Natural killer cell (primary cell): ENCODE measurements around the gene GIMAP8. TPM values are rescaled to one million over a fixed set of nuclear protein-coding genes. Genes with fewer than 3 reads are reported as not detected.

Source experiments
- ATAC-seq, 3 donors: fragments of 150-1000 bp in 2 of 3; fragments of 200-7000 bp in 1 of 3; cut with Tn5 transposase; 1 replicate in 1 of 3; 2 replicates in 2 of 3; pipeline ENCODE4 v1.10.0; 2021; ENCODE audit warnings: mild to moderate bottlenecking in 2 of 3, moderate library complexity in 2 of 3
- DNase-seq, 2 donors: peaks; one replicate each; pipeline versions ENCODE4 v3.0.0 to v3.0.0-alpha.2; 2013 to 2021; ENCODE audit warnings: mixed read lengths in 1 of 2
- H3K27ac ChIP-seq: one replicate; pipeline ENCODE4 v1.5.1; 2013; ENCODE audit warnings: mild to moderate bottlenecking, low read length
- H3K27me3 ChIP-seq: one replicate; pipeline ENCODE4 v1.6.1; 2013; ENCODE audit warnings: low read length; ENCODE audit not compliant: control insufficient read depth, insufficient read depth
- H3K36me3 ChIP-seq: one replicate; pipeline ENCODE4 v1.6.1; 2013; ENCODE audit warnings: low read length; ENCODE audit not compliant: control insufficient read depth, insufficient read depth
- H3K4me1 ChIP-seq: one replicate; pipeline ENCODE4 v1.6.1; 2013; ENCODE audit warnings: low read length; ENCODE audit not compliant: control insufficient read depth, insufficient read depth
- H3K4me3 ChIP-seq: one replicate; pipeline ENCODE4 v1.5.1; 2013; ENCODE audit warnings: low read length
- H3K9me3 ChIP-seq: one replicate; pipeline ENCODE4 v1.6.1; 2013; ENCODE audit warnings: low read length; ENCODE audit not compliant: control insufficient read depth, insufficient read depth
- H3K27ac Mint-ChIP-seq, 2 donors: one replicate each; pipeline ENCODE4 v1.8.0; 2022; ENCODE audit warnings: mild to moderate bottlenecking in 2 of 2, mixed read lengths in 2 of 2, moderate library complexity in 1 of 2
- H3K27me3 Mint-ChIP-seq, 2 donors: one replicate each; pipeline ENCODE4 v1.8.0; 2022; ENCODE audit warnings: low read depth in 2 of 2, mixed read lengths in 2 of 2
- H3K36me3 Mint-ChIP-seq: one replicate; pipeline ENCODE4 v1.8.0; 2022; ENCODE audit warnings: mixed read lengths
- H3K4me1 Mint-ChIP-seq, 2 donors: one replicate each; pipeline ENCODE4 v1.8.0; 2022; ENCODE audit warnings: mixed read lengths in 2 of 2
- H3K4me3 Mint-ChIP-seq: one replicate; pipeline ENCODE4 v1.8.0; 2022; ENCODE audit warnings: mild to moderate bottlenecking, moderate library complexity, mixed read lengths
- H3K9me3 Mint-ChIP-seq, 2 donors: one replicate each; pipeline ENCODE4 v1.8.0; 2022; ENCODE audit warnings: mixed read lengths in 2 of 2
- CTCF ChIP-seq: fragments of 200-600 bp; IDR thresholded peaks from one replicate; pipeline ENCODE4 v1.8.0; 2022; ENCODE audit warnings: antibody characterized with exemption
- WGBS: methylation state at CpG from one replicate; pipeline ENCODE4 v1.1.7; 2013; ENCODE audit warnings: missing lambda C conversion rate; ENCODE audit not compliant: insufficient coverage; 5-methylcytosine and 5-hydroxymethylcytosine counted together
- intact Hi-C: fragments of 100-400 bp; cut with micrococcal nuclease; formaldehyde crosslinking; loops from one replicate; pipeline ENCODE4 v1.14.2; 2022
- total RNA-seq, 4 donors: library from RNA; stranded (reverse); fragments of 120-200 nt in 1 of 4; gene quantifications; one replicate each; pipeline versions ENCODE4 v1.2.3 to v1.2.4, GENCODE V29; 2013 to 2022

The GIMAP8 gene
- total RNA-seq, 3 donors from 2014 or later (not counting 1 experiment from before 2014, with no cell fraction given), result 6.7 to 17.7 (median 8.4) TPM

- H3K27me3 ChIP-seq, result no peaks in the 10 kb centered on the region
- H3K4me1 ChIP-seq, result peaks cover 17% of the 10 kb centered on the region
- no peak overlapping the region for H3K4me3 Mint-ChIP-seq
- peaks cover 20% of the 10 kb centered on the region for H3K36me3 ChIP-seq
- H3K27ac ChIP-seq, result no peak overlapping the region
- H3K9me3 Mint-ChIP-seq, result peaks cover 15 to 21% of the 10 kb centered on the region in 2 donors
- intact Hi-C loops, result no loop called here
- H3K4me1 Mint-ChIP-seq, result peaks cover 73 to 76% of the 10 kb centered on the region in 2 donors
- ATAC-seq, result no peak
- no peak overlapping the region for H3K4me3 ChIP-seq
- DNase-seq, result no peak
- H3K9me3 ChIP-seq, result peaks cover 26% of the 10 kb centered on the region
- peaks cover 37% of the 10 kb centered on the region for H3K36me3 Mint-ChIP-seq
- H3K27ac Mint-ChIP-seq, result peak overlapping the region; percentile 92 to 97
- 100% methylated on average over 1 of the region's 1 CpG for WGBS
- no peak for TF ChIP-seq CTCF
- no peaks in the 10 kb centered on the region for H3K27me3 Mint-ChIP-seq
These were observed 8.3 kb downstream of the GIMAP8 start for GRCh38 chr7:150458756-150459155.

GRCh38 chr7:150461520-150461919 lies 11.1 kb downstream of the GIMAP8 start:
- Histone ChIP-seq H3K4me3 (no peak overlapping the region), H3K4me1 (peaks cover 27% of the 10 kb centered on the region), H3K9me3 (peaks cover 28% of the 10 kb centered on the region), H3K27ac (no peak overlapping the region), H3K27me3 (no peaks in the 10 kb centered on the region), H3K36me3 (peaks cover 14% of the 10 kb centered on the region)
- H3K9me3 Mint-ChIP-seq, result peaks cover 13 to 18% of the 10 kb centered on the region in 2 donors
- no peak for DNase-seq
- intact Hi-C loops, result loop anchor here (5.0 kb wide), 1 partner anchor 46 kb away; no protein-coding TSS in a partner anchor
- H3K4me3 Mint-ChIP-seq, result peak overlapping the region; percentile 10
- peaks cover 64 to 74% of the 10 kb centered on the region in 2 donors for H3K4me1 Mint-ChIP-seq
- H3K27me3 Mint-ChIP-seq, result no peaks in the 10 kb centered on the region
- WGBS, result no CpG with 5 or more reads among the region's 1 CpG
- peaks cover 37% of the 10 kb centered on the region for H3K36me3 Mint-ChIP-seq
- TF ChIP-seq CTCF, result no peak
- H3K27ac Mint-ChIP-seq, result peak overlapping the region; percentile 35 to 78
- ATAC-seq, result no peak

GRCh38 chr7:150462413-150462812 lies 12.0 kb downstream of the GIMAP8 start:
- H3K4me3 Mint-ChIP-seq, result no peak overlapping the region
- no peak for ATAC-seq
- intact Hi-C loops, result loop anchor here (5.0 kb wide), 1 partner anchor 45 kb away; no protein-coding TSS in a partner anchor
- Histone ChIP-seq H3K27me3 (no peaks in the 10 kb centered on the region), H3K4me1 (peaks cover 27% of the 10 kb centered on the region), H3K27ac (no peak overlapping the region), H3K4me3 (no peak overlapping the region), H3K9me3 (peaks cover 25% of the 10 kb centered on the region), H3K36me3 (peaks cover 23% of the 10 kb centered on the region)
- no peak for TF ChIP-seq CTCF
- H3K27ac Mint-ChIP-seq, result peak overlapping the region; percentile 35 to 78
- H3K36me3 Mint-ChIP-seq, result peaks cover 46% of the 10 kb centered on the region
- no peak for DNase-seq
- H3K4me1 Mint-ChIP-seq, result peaks cover 68 to 77% of the 10 kb centered on the region in 2 donors
- peaks cover 13 to 18% of the 10 kb centered on the region in 2 donors for H3K9me3 Mint-ChIP-seq
- H3K27me3 Mint-ChIP-seq, result no peaks in the 10 kb centered on the region

- intact Hi-C loops, result loop anchor here (5.0 kb wide), 1 partner anchor 44 kb away; no protein-coding TSS in a partner anchor
- DNase-seq (no peak), ATAC-seq (peak; percentile 26 to 57 (median 33))
- Mint-ChIP-seq H3K4me1 (peaks cover 70 to 77% of the 10 kb centered on the region in 2 donors), H3K4me3 (peak overlapping the region; percentile 46), H3K27me3 (no peaks in the 10 kb centered on the region), H3K27ac (peak overlapping the region; percentile 76 to 78), H3K9me3 (peaks cover 13 to 18% of the 10 kb centered on the region in 2 donors), H3K36me3 (peaks cover 57% of the 10 kb centered on the region)
- Histone ChIP-seq H3K4me1 (peaks cover 27% of the 10 kb centered on the region), H3K27me3 (no peaks in the 10 kb centered on the region), H3K9me3 (peaks cover 25% of the 10 kb centered on the region), H3K36me3 (peaks cover 29% of the 10 kb centered on the region), H3K4me3 (no peak overlapping the region), H3K27ac (peak overlapping the region; percentile 31)
- TF ChIP-seq CTCF, result no peak
- WGBS, result 84% methylated on average over 1 of the region's 1 CpG
These were observed 13.0 kb downstream of the GIMAP8 start for GRCh38 chr7:150463461-150463860.
